ENCODE measurements around the gene STX8. TPM values are rescaled to one million over a fixed set of nuclear protein-coding genes. Genes with fewer than 3 reads are reported as not detected.

Gene STX8
- total RNA-seq, 1 donor from 2014 or later, result 31.2 TPM

- no peaks in the 10 kb centered on the region for H3K36me3 ChIP-seq
- H3K27me3 ChIP-seq, result no peaks in the 10 kb centered on the region
- H3K9me3 ChIP-seq, result no peaks in the 10 kb centered on the region
- DNase-seq (ENCODE audit: extremely low spot score in 2 of 2), result no peak
- no peak for TF ChIP-seq POLR2AphosphoS5 (IDR thresholded peaks at IDR 0.05; ENCODE audit: insufficient read depth in 1 of 2, low read depth in 1 of 2)
- TF ChIP-seq POLR2A (IDR thresholded peaks at IDR 0.05), result no peak
- TF ChIP-seq CTCF (IDR thresholded peaks at IDR 0.05), result no peak
- H3K4me1 ChIP-seq, result peaks cover 25% of the 10 kb centered on the region
- H3K4me3 ChIP-seq, result no peak overlapping the region
- intact Hi-C loops (cut with DNase I), result no loop called here
- peak overlapping the region; percentile 76 for H3K27ac ChIP-seq
Measured at GRCh38 chr17:9256361-9256750, 319.3 kb downstream of the STX8 start.

- intact Hi-C loops (cut with DNase I), result no loop called here
- TF ChIP-seq POLR2AphosphoS5 (IDR thresholded peaks at IDR 0.05; ENCODE audit: insufficient read depth in 1 of 2, low read depth in 1 of 2), result no peak
- TF ChIP-seq CTCF (IDR thresholded peaks at IDR 0.05), result no peak
- peaks cover 25% of the 10 kb centered on the region for H3K4me1 ChIP-seq
- no peaks in the 10 kb centered on the region for H3K9me3 ChIP-seq
- H3K27ac ChIP-seq, result peak overlapping the region; percentile 76
- no peak overlapping the region for H3K4me3 ChIP-seq
- DNase-seq (ENCODE audit: extremely low spot score in 2 of 2), result no peak
- H3K36me3 ChIP-seq, result no peaks in the 10 kb centered on the region
- no peaks in the 10 kb centered on the region for H3K27me3 ChIP-seq
Measured at GRCh38 chr17:9255833-9256232, 319.8 kb downstream of the STX8 start.

GRCh38 chr17:9254841-9255240 is 320.8 kb downstream of the STX8 start:
- Histone ChIP-seq H3K9me3 (no peaks in the 10 kb centered on the region), H3K36me3 (no peaks in the 10 kb centered on the region), H3K27me3 (no peaks in the 10 kb centered on the region), H3K4me3 (no peak overlapping the region), H3K27ac (no peak overlapping the region), H3K4me1 (peaks cover 25% of the 10 kb centered on the region)
- no peak for TF ChIP-seq CTCF (IDR thresholded peaks at IDR 0.05)
- no peak for TF ChIP-seq POLR2AphosphoS5 (IDR thresholded peaks at IDR 0.05; ENCODE audit: insufficient read depth in 1 of 2, low read depth in 1 of 2)
- TF ChIP-seq POLR2A (IDR thresholded peaks at IDR 0.05), result no peak
- intact Hi-C loops (cut with DNase I), result no loop called here
- no peak for DNase-seq (ENCODE audit: extremely low spot score in 2 of 2)

- no peak for DNase-seq (ENCODE audit: extremely low spot score in 2 of 2)
- no peak overlapping the region for H3K4me3 ChIP-seq
- no peaks in the 10 kb centered on the region for H3K36me3 ChIP-seq
- H3K4me1 ChIP-seq, result peaks cover 25% of the 10 kb centered on the region
- H3K27ac ChIP-seq, result no peak overlapping the region
- H3K9me3 ChIP-seq, result no peaks in the 10 kb centered on the region
- no peaks in the 10 kb centered on the region for H3K27me3 ChIP-seq
- intact Hi-C loops (cut with DNase I), result no loop called here
- TF ChIP-seq POLR2AphosphoS5 (IDR thresholded peaks at IDR 0.05; ENCODE audit: insufficient read depth in 1 of 2, low read depth in 1 of 2) (no peak), CTCF (IDR thresholded peaks at IDR 0.05) (no peak), POLR2A (IDR thresholded peaks at IDR 0.05) (no peak)
Measured at GRCh38 chr17:9253308-9253707, 322.3 kb downstream of the STX8 start.

- intact Hi-C loops (cut with DNase I), result no loop called here
- peaks cover 7% of the 10 kb centered on the region for H3K4me1 ChIP-seq
- no peaks in the 10 kb centered on the region for H3K27me3 ChIP-seq
- no peak for DNase-seq (ENCODE audit: extremely low spot score in 2 of 2)
- H3K27ac ChIP-seq, result no peak overlapping the region
- no peaks in the 10 kb centered on the region for H3K36me3 ChIP-seq
- no peaks in the 10 kb centered on the region for H3K9me3 ChIP-seq
- H3K4me3 ChIP-seq, result no peak overlapping the region
- TF ChIP-seq POLR2AphosphoS5 (IDR thresholded peaks at IDR 0.05; ENCODE audit: insufficient read depth in 1 of 2, low read depth in 1 of 2) (no peak), POLR2A (IDR thresholded peaks at IDR 0.05) (no peak), CTCF (IDR thresholded peaks at IDR 0.05) (no peak)
Measured at GRCh38 chr17:9251273-9251672, 324.3 kb downstream of the STX8 start.

Data from vagina (tissue), 2 donors.